ENCODE data around the gene MRPL21.

DNA sequence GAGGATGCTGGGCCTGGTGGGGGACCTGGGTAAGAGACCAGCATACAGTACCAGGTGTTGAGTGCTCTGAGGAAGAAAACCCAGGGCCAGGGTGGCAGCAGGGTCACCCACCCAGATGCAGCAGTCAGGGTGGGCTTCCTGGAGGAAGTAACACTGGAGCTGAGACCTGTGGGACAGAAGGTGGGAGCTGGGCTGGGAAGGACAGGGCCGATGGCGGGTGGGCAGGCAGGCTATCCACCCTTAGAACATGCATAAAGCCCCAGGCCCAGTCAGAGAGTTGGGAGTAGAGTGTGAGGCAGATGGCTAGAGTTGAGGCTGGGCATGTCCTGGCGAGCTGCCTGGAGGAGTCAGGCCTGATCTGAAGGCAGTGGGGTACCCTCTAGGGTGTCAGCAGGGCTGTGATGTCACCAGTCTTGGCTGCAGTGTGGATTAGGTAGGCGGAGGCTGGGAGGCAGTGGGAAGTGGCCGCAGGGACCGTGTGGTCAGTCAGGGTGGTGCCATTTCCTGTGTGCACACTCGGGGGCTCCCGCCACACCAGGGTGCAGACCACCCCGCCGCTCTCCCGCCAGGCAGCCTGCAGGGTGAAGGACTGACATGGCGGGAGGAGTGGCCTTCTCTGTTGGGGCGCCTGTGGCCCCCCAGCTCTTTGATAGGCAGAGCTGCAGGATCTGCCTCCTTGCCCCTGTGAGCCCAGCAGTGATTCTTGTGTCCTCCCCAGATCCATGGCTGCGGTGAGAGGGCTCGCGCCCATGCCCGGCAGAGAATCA lies 35.4 kb upstream of the MRPL21 start:
- TF ChIP-seq, protein P1, sequence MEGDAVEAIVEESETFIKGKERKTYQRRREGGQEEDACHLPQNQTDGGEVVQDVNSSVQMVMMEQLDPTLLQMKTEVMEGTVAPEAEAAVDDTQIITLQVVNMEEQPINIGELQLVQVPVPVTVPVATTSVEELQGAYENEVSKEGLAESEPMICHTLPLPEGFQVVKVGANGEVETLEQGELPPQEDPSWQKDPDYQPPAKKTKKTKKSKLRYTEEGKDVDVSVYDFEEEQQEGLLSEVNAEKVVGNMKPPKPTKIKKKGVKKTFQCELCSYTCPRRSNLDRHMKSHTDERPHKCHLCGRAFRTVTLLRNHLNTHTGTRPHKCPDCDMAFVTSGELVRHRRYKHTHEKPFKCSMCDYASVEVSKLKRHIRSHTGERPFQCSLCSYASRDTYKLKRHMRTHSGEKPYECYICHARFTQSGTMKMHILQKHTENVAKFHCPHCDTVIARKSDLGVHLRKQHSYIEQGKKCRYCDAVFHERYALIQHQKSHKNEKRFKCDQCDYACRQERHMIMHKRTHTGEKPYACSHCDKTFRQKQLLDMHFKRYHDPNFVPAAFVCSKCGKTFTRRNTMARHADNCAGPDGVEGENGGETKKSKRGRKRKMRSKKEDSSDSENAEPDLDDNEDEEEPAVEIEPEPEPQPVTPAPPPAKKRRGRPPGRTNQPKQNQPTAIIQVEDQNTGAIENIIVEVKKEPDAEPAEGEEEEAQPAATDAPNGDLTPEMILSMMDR (IDR thresholded peaks at IDR 0.05), result no peak
- TF ChIP-seq EP300 (IDR thresholded peaks at IDR 0.05; ENCODE audit: low read depth), result no peak
- TF ChIP-seq POLR2AphosphoS5 (IDR thresholded peaks at IDR 0.05), result no peak
